Upper lobe of left lung (tissue), 6 donors: ENCODE results near the gene LRRC52. TPM values are rescaled to one million over a fixed set of nuclear protein-coding genes. Genes with fewer than 3 reads are reported as not detected.
A peak's percentile ranks its signal among the peaks of the same experiment; 100 is the strongest.

Source experiments
- ATAC-seq, 2 donors: fragments of 200-7000 bp; cut with Tn5 transposase; one replicate each; pipeline ENCODE4 v1.9.1; 2022; ENCODE audit warnings: mild to moderate bottlenecking in 2 of 2, moderate library complexity in 2 of 2; ENCODE audit not compliant: low FRiP score in 2 of 2
- DNase-seq, 2 donors: peaks; one replicate each; pipeline ENCODE4 v3.0.0-alpha.2; 2019 to 2020
- H3K27ac ChIP-seq, 4 donors: fragments of 200-600 bp; sonication (generic); one replicate each; pipeline ENCODE4 v1.5.1; 2016 to 2019
- H3K27me3 ChIP-seq, 4 donors: fragments of 200-600 bp; sonication (generic); one replicate each; pipeline ENCODE4 v1.5.1; 2017 to 2019
- H3K36me3 ChIP-seq, 4 donors: fragments of 200-600 bp; sonication (generic); one replicate each; pipeline ENCODE4 v1.5.1; 2016 to 2019
- H3K4me1 ChIP-seq, 4 donors: fragments of 200-600 bp; sonication (generic); one replicate each; pipeline ENCODE4 v1.5.1; 2018 to 2019
- H3K4me3 ChIP-seq, 4 donors: fragments of 200-600 bp; sonication (generic); one replicate each; pipeline ENCODE4 v1.5.1; 2017 to 2019; ENCODE audit warnings: mild to moderate bottlenecking in 2 of 4, moderate library complexity in 1 of 4
- H3K9me3 ChIP-seq, 4 donors: fragments of 200-600 bp; sonication (generic); one replicate each; pipeline ENCODE4 v1.5.1; 2018 to 2019
- CTCF ChIP-seq, 6 experiments: fragments of 450-650 bp in 4 of 6; fragments of 200-600 bp in 2 of 6; sonication (generic) in 2 of 6; IDR thresholded peaks; one replicate each; pipeline ENCODE4 v1.5.1; 2016 to 2019; ENCODE audit warnings: antibody characterized with exemption in 6 of 6
- EP300 ChIP-seq, 4 donors: sonication (generic); formaldehyde crosslinking; IDR thresholded peaks; one replicate each; pipeline ENCODE4 v1.5.1; 2017; ENCODE audit warnings: antibody characterized with exemption in 4 of 4, control low read depth in 2 of 4
- POLR2A ChIP-seq, 4 donors: fragments of 450-650 bp; IDR thresholded peaks; one replicate each; pipeline ENCODE4 v1.5.1; 2016 to 2017; ENCODE audit warnings: antibody characterized with exemption in 4 of 4, mild to moderate bottlenecking in 2 of 4
- POLR2AphosphoS5 ChIP-seq, 2 donors: sonication (generic); formaldehyde crosslinking; IDR thresholded peaks; one replicate each; pipeline ENCODE4 v1.5.1; 2017; ENCODE audit warnings: antibody characterized with exemption in 2 of 2
- WGBS, 2 donors: methylation state at CpG; one replicate each; pipeline ENCODE4 v1.1.5; 2017 to 2018; 5-methylcytosine and 5-hydroxymethylcytosine counted together
- total RNA-seq, 6 donors: library from RNA; depleted of rRNA in 4 of 6; stranded (reverse); fragments of >200 nt in 4 of 6; gene quantifications; one replicate each; pipeline versions ENCODE4 v1.1.0 to v1.2.1, GENCODE V29; 2016 to 2021
- donor health status: DM: no; HTN: no; CAD: no; lungs with moderate emphysema.
- donor health status: DM: no; HTN: yes; CAD: no; lungs with severe emphysema.

Gene LRRC52
- total RNA-seq, 6 donors from 2014 or later, result 0.44 to 1.7 (median 0.46) TPM; not detected in 3

GRCh38 chr1:165542015-165542631, 1.7 kb upstream of the LRRC52 start:
- Histone ChIP-seq H3K36me3 (no peaks in the 10 kb centered on the region), H3K4me3 (no peak overlapping the region), H3K27me3 (no peaks in the 10 kb centered on the region), H3K27ac (no peak overlapping the region), H3K4me1 (peaks cover 3 to 13% (median 7%) of the 10 kb centered on the region in 4 donors), H3K9me3 (no peaks in the 10 kb centered on the region)
- ATAC-seq, result no peak
- 67 to 71% methylated on average over 6 of the region's 6 CpGs for WGBS, 2 donors
- no peak for DNase-seq
- TF ChIP-seq EP300 (IDR thresholded peaks at IDR 0.05), result no peak
- no peak for TF ChIP-seq POLR2A (IDR thresholded peaks at IDR 0.05)
- TF ChIP-seq CTCF (IDR thresholded peaks at IDR 0.05), result no peak
- no peak for TF ChIP-seq POLR2AphosphoS5 (IDR thresholded peaks at IDR 0.05)

GRCh38 chr1:165542647-165543046, 1.2 kb upstream of the LRRC52 start:
- H3K9me3 ChIP-seq, result no peaks in the 10 kb centered on the region
- H3K27me3 ChIP-seq, result no peaks in the 10 kb centered on the region
- peaks cover 3 to 13% (median 7%) of the 10 kb centered on the region in 4 donors for H3K4me1 ChIP-seq
- no peaks in the 10 kb centered on the region for H3K36me3 ChIP-seq
- H3K27ac ChIP-seq, result no peak overlapping the region
- 0% methylated on average over 1 of the region's 1 CpG for WGBS, 2 donors
- H3K4me3 ChIP-seq, result no peak overlapping the region
- DNase-seq, result no peak
- TF ChIP-seq CTCF (IDR thresholded peaks at IDR 0.05) (no peak), POLR2A (IDR thresholded peaks at IDR 0.05) (no peak)
- no peak for ATAC-seq

- Histone ChIP-seq H3K27me3 (no peaks in the 10 kb centered on the region), H3K9me3 (no peaks in the 10 kb centered on the region), H3K27ac (no peak overlapping the region), H3K36me3 (no peaks in the 10 kb centered on the region), H3K4me1 (peaks cover 3 to 23% (median 7%) of the 10 kb centered on the region in 4 donors), H3K4me3 (no peak overlapping the region)
- ATAC-seq, result no peak
- TF ChIP-seq POLR2A (IDR thresholded peaks at IDR 0.05), result no peak
- TF ChIP-seq POLR2AphosphoS5 (IDR thresholded peaks at IDR 0.05), result no peak
- DNase-seq, result no peak
Observed at GRCh38 chr1:165544996-165545395, 1.2 kb downstream of the LRRC52 start.

DNA sequence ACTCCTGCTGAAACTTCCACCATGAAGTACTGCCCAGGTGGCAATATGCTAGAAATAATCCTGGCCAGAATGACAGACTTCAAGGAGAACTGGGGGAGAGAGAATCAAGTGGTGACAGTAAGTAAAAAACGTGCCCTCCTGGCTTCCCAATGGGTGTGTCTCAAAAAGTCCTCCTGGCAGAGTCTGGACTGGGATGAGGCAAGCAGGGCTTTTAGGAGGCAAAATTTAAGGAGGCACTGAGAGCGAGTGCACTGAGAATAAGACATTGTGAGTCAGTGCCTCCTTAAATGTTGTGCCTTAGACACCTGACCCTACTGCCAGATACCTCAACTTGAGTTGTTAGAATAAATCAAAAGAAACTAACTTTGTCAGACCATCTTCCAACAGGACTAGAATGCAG, 2.2 kb downstream of the LRRC52 start:
- ATAC-seq, result peak in 1 of 2 donors; percentile 29
- peak in 1 of 2 donors; percentile 31 for DNase-seq
- whole genome bisulfite sequencing, 2 donors, result 42 to 50% methylated on average over 2 of the region's 2 CpGs
- no peak overlapping the region for H3K27ac ChIP-seq
- no peak for TF ChIP-seq EP300 (IDR thresholded peaks at IDR 0.05)
- no peak for TF ChIP-seq CTCF (IDR thresholded peaks at IDR 0.05)
- H3K36me3 ChIP-seq, result no peaks in the 10 kb centered on the region
- H3K4me1 ChIP-seq, result peaks cover 3 to 23% (median 7%) of the 10 kb centered on the region in 4 donors
- H3K9me3 ChIP-seq, result no peaks in the 10 kb centered on the region
- H3K4me3 ChIP-seq, result no peak overlapping the region
- no peaks in the 10 kb centered on the region for H3K27me3 ChIP-seq

DNA sequence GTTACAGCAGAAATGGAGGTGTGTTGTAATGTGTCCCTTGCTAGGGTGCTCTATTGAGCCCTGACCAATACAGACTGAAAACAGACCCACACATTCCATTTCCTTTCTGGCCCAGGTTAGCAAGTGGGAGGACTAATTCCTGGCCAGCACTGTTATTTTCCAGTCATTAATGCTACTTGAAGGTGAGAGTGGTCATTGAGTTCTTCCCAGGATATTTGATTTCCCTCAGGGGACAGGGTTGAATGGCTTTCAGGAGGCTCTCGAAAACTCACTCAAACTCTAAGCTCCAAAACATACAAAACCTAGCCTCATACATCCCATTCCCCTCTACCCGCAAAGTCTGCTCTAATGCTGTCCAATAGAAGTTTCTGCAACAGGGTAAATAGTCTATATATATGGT, 6.2 kb downstream of the LRRC52 start:
- H3K9me3 ChIP-seq, result no peaks in the 10 kb centered on the region
- H3K36me3 ChIP-seq, result no peaks in the 10 kb centered on the region
- TF ChIP-seq POLR2AphosphoS5 (IDR thresholded peaks at IDR 0.05) (peak in 1 of 2 donors; percentile 25), EP300 (IDR thresholded peaks at IDR 0.05) (peak in 2 of 4 donors; percentile 64 to 66), POLR2A (IDR thresholded peaks at IDR 0.05) (no peak), CTCF (IDR thresholded peaks at IDR 0.05) (no peak)
- ATAC-seq, result peak; percentile 63 to 89
- peak overlapping the region in 1 of 4 donors; percentile 46 for H3K27ac ChIP-seq
- 54 to 90% methylated on average over 2 of the region's 2 CpGs for whole genome bisulfite sequencing, 2 donors
- peaks cover 0 to 11% (median 0%) of the 10 kb centered on the region in 4 donors for H3K4me1 ChIP-seq
- H3K4me3 ChIP-seq, result no peak overlapping the region
- peak in 1 of 2 donors; percentile 43 for DNase-seq
- H3K27me3 ChIP-seq, result no peaks in the 10 kb centered on the region
